ENCODE results near the gene TAF11L3. TPM values are rescaled to one million over a fixed set of nuclear protein-coding genes. Genes with fewer than 3 reads are reported as not detected.
"Not testable (repeated sequence)": the region's sequence is repeated elsewhere in the genome, so short reads cannot be mapped to it uniquely, and the experiment has no call there.

TAF11L3 gene
- total and polyA plus RNA-seq, 12 donors, result not detected

- 84 to 92% methylated on average over 3 of the region's 3 CpGs for WGBS, 2 donors
- Histone ChIP-seq H3K27me3 (no peaks in the 10 kb centered on the region), H3K27ac (no peak overlapping the region), H3K4me1 (no peaks in the 10 kb centered on the region), H3K4me3 (no peak overlapping the region), H3K36me3 (no peaks in the 10 kb centered on the region), H3K9me3 (peaks cover 0 to 8% (median 0%) of the 10 kb centered on the region in 11 donors)
- TF ChIP-seq CTCF (IDR thresholded peaks at IDR 0.05), result no peak
- no peak for ATAC-seq
- DNase-seq, result no peak
- intact Hi-C loops (cut with DNase I), result no loop called here
Measured at GRCh38 chr5:17492770-17493169, 25.4 kb upstream of the TAF11L3 start.

DNA sequence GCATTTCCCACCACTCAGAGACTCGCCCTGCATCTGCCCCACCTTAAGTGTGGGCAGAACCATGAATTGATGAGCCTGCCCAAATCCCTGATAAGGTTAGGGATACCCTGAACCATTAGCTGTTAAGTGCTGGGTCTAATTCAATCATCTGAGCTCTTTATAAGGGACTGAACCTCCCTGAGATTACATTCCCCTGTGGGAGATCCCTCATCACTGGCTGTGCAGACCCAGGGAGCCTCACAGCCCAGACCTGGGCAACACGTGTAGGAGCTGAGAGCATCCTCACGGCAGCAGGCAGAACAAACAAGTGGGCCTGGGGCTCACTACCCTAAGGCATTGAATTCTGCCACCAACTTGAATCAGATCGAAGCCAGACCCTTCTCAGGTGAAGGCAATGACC is 20.7 kb upstream of the TAF11L3 start:
- ATAC-seq, result no peak
- Histone ChIP-seq H3K36me3 (no peaks in the 10 kb centered on the region), H3K27ac (no peak overlapping the region), H3K4me1 (no peaks in the 10 kb centered on the region), H3K9me3 (peaks cover 0 to 6% (median 0%) of the 10 kb centered on the region in 11 donors), H3K27me3 (no peaks in the 10 kb centered on the region), H3K4me3 (no peak overlapping the region)
- no peak for TF ChIP-seq CTCF (IDR thresholded peaks at IDR 0.05)
- DNase-seq, result no peak
- intact Hi-C loops (cut with DNase I), result no loop called here
- 39 to 49% methylated on average over 4 of the region's 4 CpGs for WGBS, 2 donors

GRCh38 chr5:17497931-17498330 is 20.2 kb upstream of the TAF11L3 start, which contains the start of gene TAF11L2:
TSS of gene TAF11L2 (plus strand) at chr5:17498231.
- H3K27ac ChIP-seq, result not testable (repeated sequence)
- WGBS, 2 donors, result 82 to 87% methylated on average over 8 of the region's 8 CpGs

GRCh38 chr5:17511775-17512325 is 6.3 kb upstream of the TAF11L3 start:
- Histone ChIP-seq H3K9me3 (no peaks in the 10 kb centered on the region), H3K27me3 (no peaks in the 10 kb centered on the region), H3K4me3 (no peak overlapping the region), H3K36me3 (no peaks in the 10 kb centered on the region), H3K4me1 (no peaks in the 10 kb centered on the region), H3K27ac (no peak overlapping the region)
- ATAC-seq, result no peak
- TF ChIP-seq CTCF (IDR thresholded peaks at IDR 0.05), result no peak
- intact Hi-C loops (cut with DNase I), result no loop called here
- no peak for DNase-seq
- WGBS, 2 donors, result 89 to 90% methylated on average over 17 of the region's 17 CpGs

More at GRCh38 chr5:17497931-17498330, 20.2 kb upstream of the TAF11L3 start, which contains the start of gene TAF11L2:
- H3K36me3 ChIP-seq; H3K4me1 ChIP-seq; intact Hi-C loops (cut with DNase I); ATAC-seq; H3K9me3 ChIP-seq; H3K27me3 ChIP-seq; H3K4me3 ChIP-seq; DNase-seq: not testable (repeated sequence)

DNA sequence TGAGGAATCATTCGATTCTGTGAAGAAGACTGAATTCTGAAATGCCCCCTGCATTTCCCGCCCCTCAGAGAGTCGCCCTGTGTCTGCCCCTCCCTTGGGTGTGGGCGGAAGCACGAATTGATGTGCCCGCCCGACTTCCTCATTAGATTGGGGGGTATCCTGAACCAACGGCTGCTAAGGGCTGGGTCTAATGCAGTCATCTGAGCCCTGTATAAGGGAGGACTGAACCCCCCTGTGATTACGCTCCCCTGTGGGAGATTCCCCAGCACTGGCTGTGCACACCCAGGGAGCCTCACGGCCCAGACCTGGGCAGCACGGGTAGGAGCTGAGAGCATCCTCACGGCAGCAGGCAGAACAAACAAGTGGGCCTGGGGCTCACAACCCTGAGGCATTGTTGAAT is 641 bp upstream of the TAF11L3 start:
- H3K9me3 ChIP-seq; H3K27ac ChIP-seq; DNase-seq; H3K4me3 ChIP-seq; H3K36me3 ChIP-seq; ATAC-seq; intact Hi-C loops (cut with DNase I); H3K4me1 ChIP-seq; H3K27me3 ChIP-seq: not testable (repeated sequence)
- 75 to 81% methylated on average over 8 of the region's 12 CpGs for WGBS, 2 donors

DNA sequence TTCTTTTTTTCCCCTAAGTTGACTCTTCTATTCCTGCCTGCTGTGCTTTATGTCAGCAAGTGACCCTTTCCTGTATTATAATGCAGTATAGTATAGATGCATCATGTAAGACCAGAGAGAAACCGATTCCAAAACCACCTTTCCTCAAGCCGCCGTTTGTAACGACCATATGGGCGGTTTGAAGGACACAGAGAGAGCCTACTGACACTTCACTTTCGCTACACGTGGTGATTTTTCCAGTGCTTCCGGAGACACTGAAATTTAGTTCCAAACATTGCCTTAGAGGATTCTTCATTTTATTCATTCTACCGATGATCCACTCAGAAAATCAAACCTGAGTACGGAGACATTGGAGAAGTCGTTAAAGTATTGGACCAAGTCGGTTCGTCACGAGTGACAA is 1.3 kb downstream of the TAF11L3 start:
- H3K9me3 ChIP-seq; H3K4me3 ChIP-seq; DNase-seq; ATAC-seq; H3K36me3 ChIP-seq; H3K27me3 ChIP-seq; H3K4me1 ChIP-seq; H3K27ac ChIP-seq; intact Hi-C loops (cut with DNase I): not testable (repeated sequence)
- 91 to 94% methylated on average over 8 of the region's 14 CpGs for whole genome bisulfite sequencing, 2 donors

- not testable (repeated sequence) for H3K36me3 ChIP-seq
- WGBS, 2 donors, result no CpG with 5 or more reads among the region's 15 CpGs
Measured at GRCh38 chr5:17521501-17521900, 3.3 kb downstream of the TAF11L3 start, which contains the start of gene TAF11L4. TSS of gene TAF11L4 (plus strand) at chr5:17521801.

GRCh38 chr5:17524935-17525334 is 6.8 kb downstream of the TAF11L3 start, which contains the start of gene TAF11L5:
TSS of gene TAF11L5 (plus strand) at chr5:17525235.
- ATAC-seq; H3K4me3 ChIP-seq; DNase-seq; intact Hi-C loops (cut with DNase I); H3K27me3 ChIP-seq; H3K27ac ChIP-seq; H3K4me1 ChIP-seq; H3K36me3 ChIP-seq: not testable (repeated sequence)
- WGBS, 2 donors, result no CpG with 5 or more reads among the region's 15 CpGs
- peaks cover 0 to 12% (median 0%) of the 10 kb centered on the region in 11 donors for H3K9me3 ChIP-seq

More at GRCh38 chr5:17521501-17521900, 3.3 kb downstream of the TAF11L3 start, which contains the start of gene TAF11L4:
- intact Hi-C loops (cut with DNase I); H3K27me3 ChIP-seq; ATAC-seq; DNase-seq; H3K4me1 ChIP-seq; H3K27ac ChIP-seq; H3K4me3 ChIP-seq: not testable (repeated sequence)
- peaks cover 0 to 13% (median 0%) of the 10 kb centered on the region in 11 donors for H3K9me3 ChIP-seq

GRCh38 chr5:17526504-17526903 is 8.3 kb downstream of the TAF11L3 start:
- WGBS, 2 donors, result 92% methylated on average over 9 of the region's 17 CpGs
- H3K4me1 ChIP-seq; H3K27me3 ChIP-seq; H3K9me3 ChIP-seq; ATAC-seq; H3K36me3 ChIP-seq; intact Hi-C loops (cut with DNase I); H3K4me3 ChIP-seq; H3K27ac ChIP-seq: not testable (repeated sequence)
- DNase-seq, result peak in 1 of 2 donors; percentile 30
